WTC11 (cell line): ENCODE measurements around the gene CARD19. TPM values are rescaled to one million over a fixed set of nuclear protein-coding genes. Genes with fewer than 3 reads are reported as not detected.

ENCODE experiments used
- ATAC-seq: fragments of 200-7000 bp; cut with Tn5 transposase; 2 replicates; pipeline ENCODE4 v1.10.0; 2021; ENCODE audit warnings: mild to moderate bottlenecking, moderate library complexity
- CTCF ChIA-PET: fragments of 300-600 bp; sonication (Branson Sonifier 250); formaldehyde crosslinking; loops from one replicate; lab custom pipeline; 2021; ENCODE audit warnings: antibody characterized with exemption; lab: Charles Lee
- POLR2A ChIA-PET: fragments of 350-600 bp; sonication (Branson Sonifier 250); formaldehyde crosslinking; loops from one replicate; lab custom pipeline; 2021; ENCODE audit warnings: antibody characterized with exemption; lab: Charles Lee
- DNase-seq: peaks from one replicate; pipeline ENCODE4 v3.0.0; 2021; ENCODE audit warnings: low spot score
- H3K27ac Mint-ChIP-seq: 2 replicates; pipeline ENCODE4 v1.8.0; 2021; ENCODE audit warnings: mixed read lengths
- H3K27me3 Mint-ChIP-seq: 2 replicates; pipeline ENCODE4 v1.8.0; 2021; ENCODE audit warnings: low read depth, mild to moderate bottlenecking, moderate library complexity, mixed read lengths
- H3K36me3 Mint-ChIP-seq: 2 replicates; pipeline ENCODE4 v1.8.0; 2021; ENCODE audit warnings: mixed read lengths
- H3K4me1 Mint-ChIP-seq: 2 replicates; pipeline ENCODE4 v1.8.0; 2022; ENCODE audit warnings: mixed read lengths
- H3K4me3 Mint-ChIP-seq: 2 replicates; pipeline ENCODE4 v1.8.0; 2021; ENCODE audit warnings: mild to moderate bottlenecking, moderate library complexity, mixed read lengths
- H3K9me3 Mint-ChIP-seq: 2 replicates; pipeline ENCODE4 v1.8.0; 2021; ENCODE audit warnings: mixed read lengths
- FOXP4 ChIP-seq: sonication (generic); formaldehyde crosslinking; IDR thresholded peaks from 2 replicates; pipeline ENCODE4 v1.8.0; 2022; ENCODE audit warnings: mild to moderate bottlenecking, missing genetic modification reagents
- HMGA2 ChIP-seq: fragments of 250-450 bp; sonication (Bioruptor Pico); IDR thresholded peaks from 2 replicates; pipeline ENCODE4 v1.4.0; 2021; ENCODE audit warnings: mild to moderate bottlenecking, moderate library complexity
- NR1H2 ChIP-seq: sonication (generic); formaldehyde crosslinking; IDR thresholded peaks from 2 replicates; pipeline ENCODE4 v1.9.0; 2021; ENCODE audit warnings: mild to moderate bottlenecking, moderate library complexity, missing genetic modification reagents
- SMAD4 ChIP-seq: sonication (generic); formaldehyde crosslinking; IDR thresholded peaks from 2 replicates; pipeline ENCODE4 v1.8.0; 2022; ENCODE audit warnings: mild to moderate bottlenecking, missing genetic modification reagents
- SOX15 ChIP-seq: fragments of 250-450 bp; sonication (Bioruptor Pico); IDR thresholded peaks from 2 replicates; pipeline ENCODE4 v1.9.0; 2021; ENCODE audit warnings: mild to moderate bottlenecking
- TCF7 ChIP-seq: sonication (generic); formaldehyde crosslinking; IDR thresholded peaks from 2 replicates; pipeline ENCODE4 v1.8.0; 2022; ENCODE audit warnings: mild to moderate bottlenecking, low read depth, missing genetic modification reagents, moderate library complexity
- TEAD4 ChIP-seq: sonication (generic); formaldehyde crosslinking; IDR thresholded peaks from 2 replicates; pipeline ENCODE4 v1.8.0; 2022; ENCODE audit warnings: mild to moderate bottlenecking, missing genetic modification reagents
- ZBTB21 ChIP-seq: sonication (generic); formaldehyde crosslinking; IDR thresholded peaks from 2 replicates; pipeline ENCODE4 v1.8.1; 2023; ENCODE audit warnings: mild to moderate bottlenecking, missing genetic modification reagents, borderline replicate concordance
- ZNF232 ChIP-seq: sonication (generic); formaldehyde crosslinking; IDR thresholded peaks from 2 replicates; pipeline ENCODE4 v1.8.0; 2022; ENCODE audit warnings: mild to moderate bottlenecking, missing genetic modification reagents
- ZNF281 ChIP-seq: sonication (generic); formaldehyde crosslinking; IDR thresholded peaks from 2 replicates; pipeline ENCODE4 v1.8.0; 2023; ENCODE audit warnings: mild to moderate bottlenecking, missing genetic modification reagents
- total RNA-seq: library from RNA; stranded (reverse); gene quantifications from 3 replicates; pipeline ENCODE4 v1.2.3, GENCODE V29; 2021
- TF ChIP-seq, protein P1 (sequence below): sonication (generic); formaldehyde crosslinking; IDR thresholded peaks from 2 replicates; pipeline ENCODE4 v1.8.1; 2023; ENCODE audit warnings: mild to moderate bottlenecking, missing genetic modification reagents
- TF ChIP-seq, protein P2 (sequence below): sonication (generic); formaldehyde crosslinking; conservative IDR thresholded peaks from 2 replicates; pipeline ENCODE4 v1.8.1; 2023; ENCODE audit warnings: mild to moderate bottlenecking, low read depth, missing genetic modification reagents, moderate library complexity
- TF ChIP-seq, protein P3 (sequence below): sonication (generic); formaldehyde crosslinking; IDR thresholded peaks from 2 replicates; pipeline ENCODE4 v1.8.0; 2022; ENCODE audit warnings: missing genetic modification reagents

CARD19 gene
- total RNA-seq, 1 experiment from 2014 or later: 34.5 TPM

- TF ChIP-seq, protein P1, sequence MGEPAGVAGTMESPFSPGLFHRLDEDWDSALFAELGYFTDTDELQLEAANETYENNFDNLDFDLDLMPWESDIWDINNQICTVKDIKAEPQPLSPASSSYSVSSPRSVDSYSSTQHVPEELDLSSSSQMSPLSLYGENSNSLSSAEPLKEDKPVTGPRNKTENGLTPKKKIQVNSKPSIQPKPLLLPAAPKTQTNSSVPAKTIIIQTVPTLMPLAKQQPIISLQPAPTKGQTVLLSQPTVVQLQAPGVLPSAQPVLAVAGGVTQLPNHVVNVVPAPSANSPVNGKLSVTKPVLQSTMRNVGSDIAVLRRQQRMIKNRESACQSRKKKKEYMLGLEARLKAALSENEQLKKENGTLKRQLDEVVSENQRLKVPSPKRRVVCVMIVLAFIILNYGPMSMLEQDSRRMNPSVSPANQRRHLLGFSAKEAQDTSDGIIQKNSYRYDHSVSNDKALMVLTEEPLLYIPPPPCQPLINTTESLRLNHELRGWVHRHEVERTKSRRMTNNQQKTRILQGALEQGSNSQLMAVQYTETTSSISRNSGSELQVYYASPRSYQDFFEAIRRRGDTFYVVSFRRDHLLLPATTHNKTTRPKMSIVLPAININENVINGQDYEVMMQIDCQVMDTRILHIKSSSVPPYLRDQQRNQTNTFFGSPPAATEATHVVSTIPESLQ: no peak
Observed at GRCh38 chr9:93114984-93115335, 18.9 kb downstream of the CARD19 start (continued).

GRCh38 chr9:93115486-93116071, 19.6 kb downstream of the CARD19 start:
- TF ChIP-seq SOX15 (CRISPR knock-in tag) (no peak), ZNF232 (CRISPR knock-in tag) (no peak), FOXP4 (CRISPR knock-in tag) (no peak), SMAD4 (CRISPR knock-in tag) (no peak), ZBTB21 (CRISPR knock-in tag) (no peak), NR1H2 (CRISPR knock-in tag) (no peak), TEAD4 (CRISPR knock-in tag) (no peak), TCF7 (no peak), ZNF281 (no peak), HMGA2 (no peak)
- TF ChIP-seq, protein P2, sequence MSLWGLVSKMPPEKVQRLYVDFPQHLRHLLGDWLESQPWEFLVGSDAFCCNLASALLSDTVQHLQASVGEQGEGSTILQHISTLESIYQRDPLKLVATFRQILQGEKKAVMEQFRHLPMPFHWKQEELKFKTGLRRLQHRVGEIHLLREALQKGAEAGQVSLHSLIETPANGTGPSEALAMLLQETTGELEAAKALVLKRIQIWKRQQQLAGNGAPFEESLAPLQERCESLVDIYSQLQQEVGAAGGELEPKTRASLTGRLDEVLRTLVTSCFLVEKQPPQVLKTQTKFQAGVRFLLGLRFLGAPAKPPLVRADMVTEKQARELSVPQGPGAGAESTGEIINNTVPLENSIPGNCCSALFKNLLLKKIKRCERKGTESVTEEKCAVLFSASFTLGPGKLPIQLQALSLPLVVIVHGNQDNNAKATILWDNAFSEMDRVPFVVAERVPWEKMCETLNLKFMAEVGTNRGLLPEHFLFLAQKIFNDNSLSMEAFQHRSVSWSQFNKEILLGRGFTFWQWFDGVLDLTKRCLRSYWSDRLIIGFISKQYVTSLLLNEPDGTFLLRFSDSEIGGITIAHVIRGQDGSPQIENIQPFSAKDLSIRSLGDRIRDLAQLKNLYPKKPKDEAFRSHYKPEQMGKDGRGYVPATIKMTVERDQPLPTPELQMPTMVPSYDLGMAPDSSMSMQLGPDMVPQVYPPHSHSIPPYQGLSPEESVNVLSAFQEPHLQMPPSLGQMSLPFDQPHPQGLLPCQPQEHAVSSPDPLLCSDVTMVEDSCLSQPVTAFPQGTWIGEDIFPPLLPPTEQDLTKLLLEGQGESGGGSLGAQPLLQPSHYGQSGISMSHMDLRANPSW (CRISPR knock-in tag): no peak
- TF ChIP-seq, protein P3, sequence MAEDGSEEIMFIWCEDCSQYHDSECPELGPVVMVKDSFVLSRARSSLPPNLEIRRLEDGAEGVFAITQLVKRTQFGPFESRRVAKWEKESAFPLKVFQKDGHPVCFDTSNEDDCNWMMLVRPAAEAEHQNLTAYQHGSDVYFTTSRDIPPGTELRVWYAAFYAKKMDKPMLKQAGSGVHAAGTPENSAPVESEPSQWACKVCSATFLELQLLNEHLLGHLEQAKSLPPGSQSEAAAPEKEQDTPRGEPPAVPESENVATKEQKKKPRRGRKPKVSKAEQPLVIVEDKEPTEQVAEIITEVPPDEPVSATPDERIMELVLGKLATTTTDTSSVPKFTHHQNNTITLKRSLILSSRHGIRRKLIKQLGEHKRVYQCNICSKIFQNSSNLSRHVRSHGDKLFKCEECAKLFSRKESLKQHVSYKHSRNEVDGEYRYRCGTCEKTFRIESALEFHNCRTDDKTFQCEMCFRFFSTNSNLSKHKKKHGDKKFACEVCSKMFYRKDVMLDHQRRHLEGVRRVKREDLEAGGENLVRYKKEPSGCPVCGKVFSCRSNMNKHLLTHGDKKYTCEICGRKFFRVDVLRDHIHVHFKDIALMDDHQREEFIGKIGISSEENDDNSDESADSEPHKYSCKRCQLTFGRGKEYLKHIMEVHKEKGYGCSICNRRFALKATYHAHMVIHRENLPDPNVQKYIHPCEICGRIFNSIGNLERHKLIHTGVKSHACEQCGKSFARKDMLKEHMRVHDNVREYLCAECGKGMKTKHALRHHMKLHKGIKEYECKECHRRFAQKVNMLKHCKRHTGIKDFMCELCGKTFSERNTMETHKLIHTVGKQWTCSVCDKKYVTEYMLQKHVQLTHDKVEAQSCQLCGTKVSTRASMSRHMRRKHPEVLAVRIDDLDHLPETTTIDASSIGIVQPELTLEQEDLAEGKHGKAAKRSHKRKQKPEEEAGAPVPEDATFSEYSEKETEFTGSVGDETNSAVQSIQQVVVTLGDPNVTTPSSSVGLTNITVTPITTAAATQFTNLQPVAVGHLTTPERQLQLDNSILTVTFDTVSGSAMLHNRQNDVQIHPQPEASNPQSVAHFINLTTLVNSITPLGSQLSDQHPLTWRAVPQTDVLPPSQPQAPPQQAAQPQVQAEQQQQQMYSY: no peak
- Mint-ChIP-seq H3K4me3 (no peak overlapping the region), H3K36me3 (no peaks in the 10 kb centered on the region), H3K4me1 (peaks cover 19% of the 10 kb centered on the region), H3K27me3 (no peaks in the 10 kb centered on the region), H3K9me3 (no peaks in the 10 kb centered on the region), H3K27ac (no peak overlapping the region)
- CTCF ChIA-PET: interaction anchor here (0.6 to 3.8 kb wide), 5 partner anchors 11 to 451 kb away, joined by 3 to 19 read pairs (median 4); no protein-coding TSS in a partner anchor
- ATAC-seq: no peak
- POLR2A ChIA-PET: no interaction called here
- DNase-seq: no peak
